Neural cell (in vitro differentiated cells): ENCODE results near the gene H1-8. TPM values are rescaled to one million over a fixed set of nuclear protein-coding genes. Genes with fewer than 3 reads are reported as not detected.

Source experiments
- H2AFZ ChIP-seq: fragments of 200-600, 300-800 bp; sonication (generic), shearing (Covaris generic); 2 replicates; pipeline ENCODE4 v1.6.0; 2014; ENCODE audit warnings: low read depth, mild to moderate bottlenecking, antibody characterized with exemption, low read length, moderate library complexity
- H3F3A ChIP-seq: fragments of 200-600 bp; shearing (Covaris generic); 2 replicates; pipeline ENCODE4 v1.6.1; 2016; ENCODE audit warnings: mild to moderate bottlenecking, moderate library complexity, mixed read lengths, antibody characterized with exemption, low read length; ENCODE audit not compliant: insufficient read depth, poor library complexity, severe bottlenecking
- H3K27ac ChIP-seq: fragments of 200-600, 300-800 bp; sonication (generic), shearing (Covaris generic); 2 replicates; pipeline ENCODE4 v1.5.1; 2014; ENCODE audit warnings: mild to moderate bottlenecking, low read length, moderate library complexity
- H3K27me3 ChIP-seq: fragments of 300-800, 200-600 bp; sonication (generic), shearing (Covaris generic); 2 replicates; pipeline ENCODE4 v1.6.0; 2014; ENCODE audit warnings: mild to moderate bottlenecking, low read depth, low read length, moderate library complexity; ENCODE audit not compliant: insufficient read depth
- H3K36me3 ChIP-seq: fragments of 300-800, 200-600 bp; sonication (generic), shearing (Covaris generic); 2 replicates; pipeline ENCODE4 v1.5.1; 2014; ENCODE audit warnings: mild to moderate bottlenecking, antibody characterized with exemption, low read length, moderate library complexity; ENCODE audit not compliant: insufficient read depth
- H3K4me2 ChIP-seq: fragments of 300-800, 200-600 bp; sonication (generic), shearing (Covaris generic); 2 replicates; pipeline ENCODE4 v1.6.0; 2014; ENCODE audit warnings: mild to moderate bottlenecking, low read length
- H3K4me3 ChIP-seq: fragments of 300-800, 200-600 bp; sonication (generic), shearing (Covaris generic); 2 replicates; pipeline ENCODE4 v1.5.1; 2014; ENCODE audit warnings: mild to moderate bottlenecking, low read length, moderate library complexity
- H3K79me2 ChIP-seq: fragments of 200-600 bp; shearing (Covaris generic); replicated peaks from 2 replicates; pipeline ENCODE4 v1.6.0; 2014; ENCODE audit warnings: mild to moderate bottlenecking, low read length, moderate library complexity; ENCODE audit not compliant: insufficient read depth
- H3K9ac ChIP-seq: fragments of 300-800, 200-600 bp; sonication (generic), shearing (Covaris generic); 2 replicates; pipeline ENCODE4 v1.6.1; 2016; ENCODE audit warnings: mild to moderate bottlenecking, low read length, mixed read lengths
- H3K9me2 ChIP-seq: fragments of 200-600 bp; shearing (Covaris generic); 2 replicates; pipeline ENCODE4 v1.6.1; 2016; ENCODE audit warnings: mild to moderate bottlenecking, low read length, mixed read lengths; ENCODE audit not compliant: insufficient read depth
- H3K9me3 ChIP-seq: fragments of 200-600, 300-800 bp; sonication (generic), shearing (Covaris generic); 2 replicates; pipeline ENCODE4 v1.6.1; 2016; ENCODE audit warnings: mild to moderate bottlenecking, mixed run types, low read length, moderate library complexity, mixed read lengths
- H4K20me1 ChIP-seq: fragments of 200-600 bp; shearing (Covaris generic); 2 replicates; pipeline ENCODE4 v1.6.1; 2016; ENCODE audit warnings: mild to moderate bottlenecking, mixed run types; ENCODE audit not compliant: insufficient read depth
- EP300 ChIP-seq: fragments of 450-650 bp; conservative IDR thresholded peaks from 2 replicates; pipeline ENCODE4 v1.6.1; 2014; ENCODE audit warnings: antibody characterized with exemption, mild to moderate bottlenecking, moderate library complexity; ENCODE audit not compliant: poor library complexity, severe bottlenecking
- EZH2 ChIP-seq: fragments of 200-600, 300-800 bp; shearing (Covaris generic), sonication (generic); IDR thresholded peaks from 2 replicates; pipeline ENCODE4 v1.6.1; 2014; ENCODE audit warnings: antibody characterized with exemption, low read length, borderline replicate concordance, mild to moderate bottlenecking; ENCODE audit not compliant: insufficient read depth, poor library complexity, severe bottlenecking
- MXI1 ChIP-seq: fragments of 450-650 bp; conservative IDR thresholded peaks from 2 replicates; pipeline ENCODE4 v1.6.1; 2014; ENCODE audit warnings: antibody characterized with exemption, mild to moderate bottlenecking; ENCODE audit not compliant: poor library complexity, severe bottlenecking
- POLR2AphosphoS5 ChIP-seq: IDR thresholded peaks from 2 replicates; pipeline ENCODE4 v1.6.1; 2012
- RAD21 ChIP-seq: fragments of 450-650 bp; conservative IDR thresholded peaks from 2 replicates; pipeline ENCODE4 v1.6.1; 2014; ENCODE audit warnings: antibody characterized with exemption, mild to moderate bottlenecking, moderate library complexity
- SMC3 ChIP-seq: fragments of 450-650 bp; conservative IDR thresholded peaks from 2 replicates; pipeline ENCODE4 v1.6.1; 2014; ENCODE audit warnings: antibody characterized with exemption, mild to moderate bottlenecking, moderate library complexity; ENCODE audit not compliant: poor library complexity
- TAF1 ChIP-seq: IDR thresholded peaks from 2 replicates; pipeline ENCODE4 v1.6.1; 2012; ENCODE audit warnings: low read depth
- polyA plus RNA-seq: library from polyadenylated mRNA; depleted of rRNA; stranded (reverse); fragments of >200 nt; gene quantifications from 2 replicates; pipeline ENCODE4 v1.2.3, GENCODE V29; 2014
- TF ChIP-seq, protein P1 (sequence below): IDR thresholded peaks from 2 replicates; pipeline ENCODE4 v1.6.1; 2012; ENCODE audit warnings: borderline replicate concordance
- TF ChIP-seq, protein P2 (sequence below): fragments of 450-650 bp; IDR thresholded peaks from 2 replicates; pipeline ENCODE4 v1.5.1; 2014; ENCODE audit warnings: antibody characterized with exemption, mild to moderate bottlenecking, moderate library complexity; ENCODE audit not compliant: poor library complexity, severe bottlenecking

The H1-8 gene
- polyA plus RNA-seq, 1 donor from 2014 or later: not detected

DNA sequence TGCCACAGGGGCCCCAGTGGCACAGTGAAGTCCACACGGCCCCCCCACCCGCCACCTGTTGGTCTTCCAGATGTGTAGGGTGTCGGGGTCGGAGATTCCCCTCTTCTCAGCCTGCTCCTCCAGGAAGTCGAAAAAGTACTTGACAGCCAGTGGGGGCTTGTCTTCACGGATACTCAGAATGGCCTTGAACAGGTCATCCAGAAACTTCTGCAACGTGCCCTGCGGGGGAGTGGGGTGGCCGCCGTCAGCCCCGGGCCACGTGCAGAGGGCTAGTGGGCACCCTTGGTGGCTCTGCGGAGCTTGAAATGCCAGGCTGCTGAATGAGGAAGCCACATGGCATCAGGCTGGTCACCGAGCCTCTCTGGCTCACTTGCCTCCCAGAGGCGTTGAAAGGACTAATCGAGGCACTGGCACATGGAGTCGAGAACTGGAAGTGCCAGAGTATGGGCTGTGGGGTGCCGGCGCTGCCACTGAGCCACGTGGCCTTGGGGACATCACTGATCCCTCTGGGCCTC, 16.6 kb downstream of the H1-8 start:
- TF ChIP-seq RAD21 (no peak), EP300 (no peak), SMC3 (no peak)
- TF ChIP-seq, protein P1, sequence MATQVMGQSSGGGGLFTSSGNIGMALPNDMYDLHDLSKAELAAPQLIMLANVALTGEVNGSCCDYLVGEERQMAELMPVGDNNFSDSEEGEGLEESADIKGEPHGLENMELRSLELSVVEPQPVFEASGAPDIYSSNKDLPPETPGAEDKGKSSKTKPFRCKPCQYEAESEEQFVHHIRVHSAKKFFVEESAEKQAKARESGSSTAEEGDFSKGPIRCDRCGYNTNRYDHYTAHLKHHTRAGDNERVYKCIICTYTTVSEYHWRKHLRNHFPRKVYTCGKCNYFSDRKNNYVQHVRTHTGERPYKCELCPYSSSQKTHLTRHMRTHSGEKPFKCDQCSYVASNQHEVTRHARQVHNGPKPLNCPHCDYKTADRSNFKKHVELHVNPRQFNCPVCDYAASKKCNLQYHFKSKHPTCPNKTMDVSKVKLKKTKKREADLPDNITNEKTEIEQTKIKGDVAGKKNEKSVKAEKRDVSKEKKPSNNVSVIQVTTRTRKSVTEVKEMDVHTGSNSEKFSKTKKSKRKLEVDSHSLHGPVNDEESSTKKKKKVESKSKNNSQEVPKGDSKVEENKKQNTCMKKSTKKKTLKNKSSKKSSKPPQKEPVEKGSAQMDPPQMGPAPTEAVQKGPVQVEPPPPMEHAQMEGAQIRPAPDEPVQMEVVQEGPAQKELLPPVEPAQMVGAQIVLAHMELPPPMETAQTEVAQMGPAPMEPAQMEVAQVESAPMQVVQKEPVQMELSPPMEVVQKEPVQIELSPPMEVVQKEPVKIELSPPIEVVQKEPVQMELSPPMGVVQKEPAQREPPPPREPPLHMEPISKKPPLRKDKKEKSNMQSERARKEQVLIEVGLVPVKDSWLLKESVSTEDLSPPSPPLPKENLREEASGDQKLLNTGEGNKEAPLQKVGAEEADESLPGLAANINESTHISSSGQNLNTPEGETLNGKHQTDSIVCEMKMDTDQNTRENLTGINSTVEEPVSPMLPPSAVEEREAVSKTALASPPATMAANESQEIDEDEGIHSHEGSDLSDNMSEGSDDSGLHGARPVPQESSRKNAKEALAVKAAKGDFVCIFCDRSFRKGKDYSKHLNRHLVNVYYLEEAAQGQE: no peak
- no peaks in the 10 kb centered on the region for H3K79me2 ChIP-seq
- H3K27me3 ChIP-seq: no peaks in the 10 kb centered on the region
- H3K4me3 ChIP-seq: no peak overlapping the region
- no peak overlapping the region for H3K27ac ChIP-seq
- no peaks in the 10 kb centered on the region for H3K9me2 ChIP-seq
- no peak overlapping the region for H2AFZ ChIP-seq
- no peak overlapping the region for H3K4me2 ChIP-seq
- no peaks in the 10 kb centered on the region for H3F3A ChIP-seq
- H3K9ac ChIP-seq: no peak overlapping the region
- no peaks in the 10 kb centered on the region for H3K36me3 ChIP-seq
- no peaks in the 10 kb centered on the region for H3K9me3 ChIP-seq
- no peaks in the 10 kb centered on the region for H4K20me1 ChIP-seq

DNA sequence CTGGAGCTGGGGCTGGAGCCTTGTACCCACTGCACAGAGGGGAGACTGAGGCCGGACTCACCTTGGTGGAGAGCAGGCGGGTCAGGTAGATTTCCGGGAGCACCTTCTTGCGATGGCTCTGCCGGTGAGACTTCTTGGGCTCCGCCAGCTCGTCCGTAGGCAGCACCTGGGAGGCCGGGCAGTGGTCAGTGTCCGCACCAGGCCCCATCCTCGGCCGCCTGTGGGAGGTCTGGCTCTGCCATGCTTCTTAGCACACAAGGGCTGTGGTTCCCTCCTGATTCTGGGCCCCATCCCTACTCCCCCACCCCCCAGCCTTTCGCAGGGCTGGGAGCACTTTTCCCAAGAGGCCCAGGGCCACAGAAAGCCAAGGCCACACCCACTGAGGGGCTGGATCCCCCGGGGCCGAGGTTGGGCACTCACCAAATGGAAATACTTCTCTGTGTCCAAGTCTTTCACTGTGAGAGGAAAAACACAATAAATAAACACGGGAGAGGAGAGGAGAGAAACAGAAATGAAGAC, 17.4 kb downstream of the H1-8 start:
- Histone ChIP-seq H3K79me2 (no peaks in the 10 kb centered on the region), H3K36me3 (no peaks in the 10 kb centered on the region), H3K9me2 (no peaks in the 10 kb centered on the region), H3K9me3 (no peaks in the 10 kb centered on the region), H4K20me1 (no peaks in the 10 kb centered on the region), H3K4me2 (no peak overlapping the region), H3K27ac (no peak overlapping the region), H3K9ac (no peak overlapping the region), H3K27me3 (no peaks in the 10 kb centered on the region), H3K4me3 (no peak overlapping the region), H3F3A (no peaks in the 10 kb centered on the region), H2AFZ (no peak overlapping the region)
- TF ChIP-seq EP300: no peak
- no peak for TF ChIP-seq EZH2
- TF ChIP-seq, protein P1: no peak
- no peak for TF ChIP-seq MXI1
- TF ChIP-seq SMC3: no peak
- TF ChIP-seq, protein P2, sequence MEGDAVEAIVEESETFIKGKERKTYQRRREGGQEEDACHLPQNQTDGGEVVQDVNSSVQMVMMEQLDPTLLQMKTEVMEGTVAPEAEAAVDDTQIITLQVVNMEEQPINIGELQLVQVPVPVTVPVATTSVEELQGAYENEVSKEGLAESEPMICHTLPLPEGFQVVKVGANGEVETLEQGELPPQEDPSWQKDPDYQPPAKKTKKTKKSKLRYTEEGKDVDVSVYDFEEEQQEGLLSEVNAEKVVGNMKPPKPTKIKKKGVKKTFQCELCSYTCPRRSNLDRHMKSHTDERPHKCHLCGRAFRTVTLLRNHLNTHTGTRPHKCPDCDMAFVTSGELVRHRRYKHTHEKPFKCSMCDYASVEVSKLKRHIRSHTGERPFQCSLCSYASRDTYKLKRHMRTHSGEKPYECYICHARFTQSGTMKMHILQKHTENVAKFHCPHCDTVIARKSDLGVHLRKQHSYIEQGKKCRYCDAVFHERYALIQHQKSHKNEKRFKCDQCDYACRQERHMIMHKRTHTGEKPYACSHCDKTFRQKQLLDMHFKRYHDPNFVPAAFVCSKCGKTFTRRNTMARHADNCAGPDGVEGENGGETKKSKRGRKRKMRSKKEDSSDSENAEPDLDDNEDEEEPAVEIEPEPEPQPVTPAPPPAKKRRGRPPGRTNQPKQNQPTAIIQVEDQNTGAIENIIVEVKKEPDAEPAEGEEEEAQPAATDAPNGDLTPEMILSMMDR: no peak
- TF ChIP-seq POLR2AphosphoS5: no peak
- no peak for TF ChIP-seq RAD21
- no peak for TF ChIP-seq TAF1
